ENCODE data around the gene CDK5.

DNA sequence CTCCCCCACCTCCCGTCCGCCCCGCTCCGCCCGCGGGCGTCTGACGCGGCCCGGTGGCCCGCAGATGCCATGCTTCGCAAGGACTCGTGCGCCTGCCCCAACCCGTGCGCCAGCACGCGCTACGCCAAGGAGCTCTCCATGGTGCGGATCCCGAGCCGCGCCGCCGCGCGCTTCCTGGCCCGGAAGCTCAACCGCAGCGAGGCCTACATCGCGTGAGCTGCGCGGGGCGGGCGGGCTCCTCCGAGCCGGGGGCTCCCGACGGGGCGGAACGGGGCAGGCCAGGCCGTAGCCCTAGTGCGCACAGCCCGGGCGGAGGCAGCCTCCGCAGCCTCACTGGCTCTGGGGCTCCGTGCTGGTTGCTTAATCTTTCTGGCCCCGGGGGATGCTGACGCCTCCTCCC, 6.6 kb downstream of the CDK5 start:
- TF ChIP-seq, protein P1, sequence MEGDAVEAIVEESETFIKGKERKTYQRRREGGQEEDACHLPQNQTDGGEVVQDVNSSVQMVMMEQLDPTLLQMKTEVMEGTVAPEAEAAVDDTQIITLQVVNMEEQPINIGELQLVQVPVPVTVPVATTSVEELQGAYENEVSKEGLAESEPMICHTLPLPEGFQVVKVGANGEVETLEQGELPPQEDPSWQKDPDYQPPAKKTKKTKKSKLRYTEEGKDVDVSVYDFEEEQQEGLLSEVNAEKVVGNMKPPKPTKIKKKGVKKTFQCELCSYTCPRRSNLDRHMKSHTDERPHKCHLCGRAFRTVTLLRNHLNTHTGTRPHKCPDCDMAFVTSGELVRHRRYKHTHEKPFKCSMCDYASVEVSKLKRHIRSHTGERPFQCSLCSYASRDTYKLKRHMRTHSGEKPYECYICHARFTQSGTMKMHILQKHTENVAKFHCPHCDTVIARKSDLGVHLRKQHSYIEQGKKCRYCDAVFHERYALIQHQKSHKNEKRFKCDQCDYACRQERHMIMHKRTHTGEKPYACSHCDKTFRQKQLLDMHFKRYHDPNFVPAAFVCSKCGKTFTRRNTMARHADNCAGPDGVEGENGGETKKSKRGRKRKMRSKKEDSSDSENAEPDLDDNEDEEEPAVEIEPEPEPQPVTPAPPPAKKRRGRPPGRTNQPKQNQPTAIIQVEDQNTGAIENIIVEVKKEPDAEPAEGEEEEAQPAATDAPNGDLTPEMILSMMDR (conservative IDR thresholded peaks at IDR 0.05 in 1 of 2, IDR thresholded peaks at IDR 0.05 in 1 of 2; ENCODE audit: low read depth in 1 of 2, low read length in 2 of 2) = no peak
- TF ChIP-seq EZH2 (IDR thresholded peaks at IDR 0.05; ENCODE audit: low read length, missing control alignments) = no peak

Data from fibroblast of lung (primary cell).